ENCODE data around the gene MCFD2.
A peak's percentile ranks its signal among the peaks of the same experiment; 100 is the strongest.

MCFD2 gene

DNA sequence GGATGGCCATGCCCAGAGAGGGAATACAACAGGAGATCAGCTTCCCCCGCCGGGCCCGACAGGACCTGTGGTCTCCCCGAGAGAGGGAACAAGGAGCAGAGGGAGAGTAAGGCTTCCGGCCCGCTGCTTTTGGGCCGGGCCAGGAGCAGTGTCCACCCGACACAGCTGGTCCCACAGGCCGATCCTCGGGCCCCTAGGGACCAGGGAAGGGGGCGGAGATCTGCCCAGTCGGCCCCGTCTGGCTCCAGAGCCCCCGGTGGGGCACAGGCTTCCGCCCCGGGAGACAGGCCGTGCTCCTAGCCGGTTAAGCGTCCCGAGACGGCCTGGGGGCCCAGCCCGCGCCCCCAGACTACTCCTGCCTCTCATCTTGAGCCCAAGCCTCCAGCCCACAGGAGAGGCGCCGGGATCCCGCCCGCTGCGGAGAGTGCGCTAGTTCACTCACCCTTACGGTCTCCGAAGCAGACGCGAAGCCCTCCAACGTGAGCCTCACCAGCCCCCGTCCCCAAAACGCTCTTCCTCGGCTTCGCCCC is at the start of gene MCFD2:
Gene MCFD2 (minus strand): TSS at position 526 of the 530 bp plus-strand sequence. CDS start 6,635 bp downstream, outside the sequence.
- TF ChIP-seq, protein P1, sequence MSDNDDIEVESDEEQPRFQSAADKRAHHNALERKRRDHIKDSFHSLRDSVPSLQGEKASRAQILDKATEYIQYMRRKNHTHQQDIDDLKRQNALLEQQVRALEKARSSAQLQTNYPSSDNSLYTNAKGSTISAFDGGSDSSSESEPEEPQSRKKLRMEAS (IDR thresholded peaks at IDR 0.05; ENCODE audit: low read depth, low read length): no peak
- TF ChIP-seq, protein P2, sequence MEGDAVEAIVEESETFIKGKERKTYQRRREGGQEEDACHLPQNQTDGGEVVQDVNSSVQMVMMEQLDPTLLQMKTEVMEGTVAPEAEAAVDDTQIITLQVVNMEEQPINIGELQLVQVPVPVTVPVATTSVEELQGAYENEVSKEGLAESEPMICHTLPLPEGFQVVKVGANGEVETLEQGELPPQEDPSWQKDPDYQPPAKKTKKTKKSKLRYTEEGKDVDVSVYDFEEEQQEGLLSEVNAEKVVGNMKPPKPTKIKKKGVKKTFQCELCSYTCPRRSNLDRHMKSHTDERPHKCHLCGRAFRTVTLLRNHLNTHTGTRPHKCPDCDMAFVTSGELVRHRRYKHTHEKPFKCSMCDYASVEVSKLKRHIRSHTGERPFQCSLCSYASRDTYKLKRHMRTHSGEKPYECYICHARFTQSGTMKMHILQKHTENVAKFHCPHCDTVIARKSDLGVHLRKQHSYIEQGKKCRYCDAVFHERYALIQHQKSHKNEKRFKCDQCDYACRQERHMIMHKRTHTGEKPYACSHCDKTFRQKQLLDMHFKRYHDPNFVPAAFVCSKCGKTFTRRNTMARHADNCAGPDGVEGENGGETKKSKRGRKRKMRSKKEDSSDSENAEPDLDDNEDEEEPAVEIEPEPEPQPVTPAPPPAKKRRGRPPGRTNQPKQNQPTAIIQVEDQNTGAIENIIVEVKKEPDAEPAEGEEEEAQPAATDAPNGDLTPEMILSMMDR (IDR thresholded peaks at IDR 0.05; ENCODE audit: low read depth, low read length): no peak
- TF ChIP-seq MYC (IDR thresholded peaks at IDR 0.05; ENCODE audit: low read depth, low read length): no peak
- TF ChIP-seq POLR2A (IDR thresholded peaks at IDR 0.05; ENCODE audit: extremely low read depth, insufficient read length): no peak

DNA sequence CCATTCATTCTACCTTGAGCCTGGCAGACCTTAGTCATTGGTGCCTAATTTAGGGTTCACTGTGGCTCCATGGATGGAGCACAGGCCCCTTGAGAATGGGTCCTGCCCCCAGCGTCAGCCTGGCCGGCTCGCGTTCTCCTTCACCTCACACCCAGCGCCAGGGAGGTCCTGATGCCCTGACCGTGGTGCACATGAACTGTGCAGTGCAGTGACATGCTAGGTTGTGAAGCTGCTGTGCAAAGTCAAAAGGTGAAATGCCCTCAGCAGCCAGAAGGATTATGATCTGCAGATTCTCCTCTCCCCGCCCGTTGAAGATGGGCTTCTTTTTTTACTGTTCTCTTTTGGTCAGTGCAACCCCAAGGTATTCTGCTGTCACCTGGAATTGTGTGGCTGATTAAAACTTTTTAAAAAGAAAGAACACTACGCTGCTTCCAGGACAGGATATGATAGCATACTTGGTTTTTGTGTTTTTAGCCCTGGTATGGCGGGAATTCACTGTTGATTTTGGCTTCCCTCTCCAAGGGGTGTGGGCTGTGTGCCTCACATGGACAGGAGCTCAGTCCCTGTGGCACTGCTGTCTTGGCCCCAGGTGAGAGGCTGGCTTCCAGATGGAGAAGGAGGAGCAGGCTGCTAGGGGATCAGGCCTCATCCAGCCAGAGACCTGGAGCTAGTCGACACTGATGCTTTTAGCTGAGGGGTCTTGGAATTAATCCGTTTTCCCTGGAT is 49.4 kb upstream of the MCFD2 start:
- TF ChIP-seq MYC (IDR thresholded peaks at IDR 0.05; ENCODE audit: low read depth, low read length) (no peak), POLR2A (IDR thresholded peaks at IDR 0.05; ENCODE audit: extremely low read depth, insufficient read length) (no peak)
- TF ChIP-seq, protein P1 (IDR thresholded peaks at IDR 0.05; ENCODE audit: low read depth, low read length): no peak
- TF ChIP-seq, protein P2 (IDR thresholded peaks at IDR 0.05; ENCODE audit: low read depth, low read length): no peak
- no peak overlapping the region for H3K4me3 ChIP-seq (ENCODE audit: low read depth, low read length)
- DNase-seq (ENCODE audit: low read depth): no peak

More for the DNA sequence above, at the start of gene MCFD2:
- peak within 1 kb of the TSS; percentile 97 for H3K4me3 ChIP-seq (ENCODE audit: low read depth, low read length)
- DNase-seq (ENCODE audit: low read depth): no peak

DNA sequence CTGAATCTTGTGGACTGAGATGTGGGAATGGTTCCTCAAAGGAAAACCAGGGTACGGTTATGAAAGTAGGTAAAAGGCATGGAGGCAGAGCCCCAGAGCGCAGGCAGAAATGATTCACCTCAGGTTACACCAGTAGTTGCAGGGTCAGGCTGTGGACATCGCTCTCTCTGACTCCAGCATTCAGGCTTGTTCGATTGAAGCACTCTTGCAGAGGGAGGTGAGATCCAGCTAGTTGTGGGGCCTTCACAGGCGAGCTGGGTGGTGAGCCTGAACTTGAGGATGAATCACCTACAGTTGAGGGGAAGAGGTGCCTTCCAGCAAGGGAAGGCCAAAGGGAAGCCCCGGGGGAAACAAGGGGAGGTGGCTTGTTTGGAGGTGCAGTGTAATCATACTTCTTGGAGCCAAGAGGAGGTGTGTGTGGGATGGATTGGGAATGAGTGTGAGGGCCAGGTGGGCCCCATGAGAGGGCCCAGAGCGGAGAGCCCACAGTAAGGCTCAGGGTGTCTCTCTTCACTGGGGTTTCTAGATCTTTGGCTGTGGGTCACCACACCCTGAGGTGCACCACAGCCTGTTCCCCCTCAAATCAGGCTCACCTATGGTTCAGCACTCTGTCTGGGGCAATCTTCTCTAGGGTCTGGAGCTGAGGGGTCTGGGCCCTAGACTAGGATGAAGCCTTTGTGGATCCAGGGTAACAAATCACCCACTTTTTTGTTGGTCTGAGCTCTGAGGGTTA is 48.5 kb upstream of the MCFD2 start:
- H3K4me3 ChIP-seq (ENCODE audit: low read depth, low read length): no peak overlapping the region
- peak; percentile 56 for DNase-seq (ENCODE audit: low read depth)
- TF ChIP-seq POLR2A (IDR thresholded peaks at IDR 0.05; ENCODE audit: extremely low read depth, insufficient read length) (no peak), MYC (IDR thresholded peaks at IDR 0.05; ENCODE audit: low read depth, low read length) (no peak)
- TF ChIP-seq, protein P2 (IDR thresholded peaks at IDR 0.05; ENCODE audit: low read depth, low read length): no peak
- TF ChIP-seq, protein P1 (IDR thresholded peaks at IDR 0.05; ENCODE audit: low read depth, low read length): no peak

DNA sequence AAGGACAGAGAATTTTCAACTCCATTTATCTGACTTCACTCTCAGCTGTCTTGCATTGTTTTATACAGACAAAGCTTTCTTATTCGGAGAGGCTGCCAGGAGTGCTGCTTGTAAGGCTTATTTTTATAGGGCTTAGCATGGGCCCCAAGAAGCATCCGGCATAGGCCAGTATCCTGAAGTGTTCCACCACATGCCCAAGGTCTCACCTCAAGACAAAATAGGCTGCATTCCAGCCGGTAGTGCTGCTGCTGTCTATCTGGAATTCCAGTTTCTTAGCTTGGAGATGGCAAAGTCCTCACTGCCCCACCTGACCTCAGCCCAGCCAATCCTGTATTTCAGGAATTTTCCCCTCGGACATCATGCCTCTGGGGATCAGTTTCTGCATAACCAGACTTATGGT is 47.6 kb upstream of the MCFD2 start:
- no peak overlapping the region for H3K4me3 ChIP-seq (ENCODE audit: low read depth, low read length)
- TF ChIP-seq, protein P1 (IDR thresholded peaks at IDR 0.05; ENCODE audit: low read depth, low read length): no peak
- DNase-seq (ENCODE audit: low read depth): no peak

DNA sequence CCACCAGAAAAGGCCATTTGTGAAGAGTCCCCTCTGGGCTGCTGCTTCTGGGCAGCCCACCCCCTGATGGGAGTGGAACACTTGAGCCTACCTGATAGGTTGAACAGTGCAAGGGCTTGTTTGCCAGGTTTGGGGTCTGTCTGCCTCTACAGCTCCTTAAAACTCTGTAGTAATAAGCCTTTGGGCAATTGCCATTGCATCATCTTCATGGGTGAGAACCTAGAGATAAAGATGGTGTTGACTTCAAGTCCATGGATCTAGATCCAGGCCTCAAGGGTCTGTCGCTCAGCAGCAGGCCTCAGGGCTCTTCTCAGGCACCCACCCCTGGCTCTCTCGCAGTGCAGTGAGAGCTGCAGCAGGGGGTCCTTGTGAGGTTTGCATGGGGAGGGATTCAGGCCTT is 47.1 kb upstream of the MCFD2 start:
- peak; percentile 49 for DNase-seq (ENCODE audit: low read depth)
- no peak overlapping the region for H3K4me3 ChIP-seq (ENCODE audit: low read depth, low read length)
- TF ChIP-seq, protein P1 (IDR thresholded peaks at IDR 0.05; ENCODE audit: low read depth, low read length): no peak
- TF ChIP-seq MYC (IDR thresholded peaks at IDR 0.05; ENCODE audit: low read depth, low read length): no peak
- TF ChIP-seq, protein P2 (IDR thresholded peaks at IDR 0.05; ENCODE audit: low read depth, low read length): no peak
- TF ChIP-seq POLR2A (IDR thresholded peaks at IDR 0.05; ENCODE audit: extremely low read depth, insufficient read length): no peak

DNA sequence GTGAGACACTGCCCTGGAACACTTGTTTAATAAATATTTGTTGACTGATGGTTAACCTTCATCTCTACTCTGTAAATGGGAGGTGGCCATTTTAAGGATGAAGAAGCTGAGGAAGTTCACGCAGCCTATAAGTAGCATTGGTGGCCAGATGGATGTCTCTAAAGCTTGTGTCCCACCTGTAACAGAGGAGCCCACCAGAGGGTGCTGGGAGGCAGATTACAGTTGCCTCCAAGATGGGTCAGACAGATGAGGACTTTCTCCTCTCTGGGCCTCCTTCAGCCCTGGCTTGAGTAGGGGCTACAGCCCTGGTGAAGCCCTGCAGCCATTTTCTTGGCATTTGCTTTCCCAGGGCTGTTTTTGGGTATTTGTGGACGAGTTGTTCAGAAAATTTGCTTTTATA is 45.0 kb upstream of the MCFD2 start:
- DNase-seq (ENCODE audit: low read depth): peak; percentile 42
- no peak for TF ChIP-seq MYC (IDR thresholded peaks at IDR 0.05; ENCODE audit: low read depth, low read length)
- no peak for TF ChIP-seq POLR2A (IDR thresholded peaks at IDR 0.05; ENCODE audit: extremely low read depth, insufficient read length)
- TF ChIP-seq, protein P2 (IDR thresholded peaks at IDR 0.05; ENCODE audit: low read depth, low read length): peak; percentile 4
- TF ChIP-seq, protein P1 (IDR thresholded peaks at IDR 0.05; ENCODE audit: low read depth, low read length): no peak
- no peak overlapping the region for H3K4me3 ChIP-seq (ENCODE audit: low read depth, low read length)

Data from NB4 (cell line).